Measurements from ENCODE around the gene ERC1.

DNA sequence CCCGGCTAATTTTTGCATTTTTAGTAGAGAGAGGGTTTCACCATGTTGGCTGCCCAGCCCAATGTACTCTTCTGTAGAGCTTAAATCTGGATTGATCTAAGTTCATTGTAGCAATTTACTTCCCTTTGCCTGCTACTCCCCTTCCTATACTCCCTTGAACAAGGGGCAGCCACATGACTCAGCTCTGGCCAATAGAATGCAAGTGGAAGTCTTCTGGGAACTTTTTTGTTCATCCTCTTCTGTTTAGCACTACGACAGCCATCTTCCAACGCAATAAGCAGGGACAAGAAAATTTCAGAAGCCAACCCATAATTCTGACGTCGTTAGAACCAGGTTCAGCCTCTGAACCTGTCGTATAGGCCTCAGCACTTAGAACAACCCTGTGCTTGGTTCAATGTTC is 35.1 kb upstream of the ERC1 start:
- TF ChIP-seq POLR2A (IDR thresholded peaks at IDR 0.05) (no peak), CTCF (IDR thresholded peaks at IDR 0.05) (no peak)
